Peyer's patch (tissue), 4 donors: Measurements from ENCODE around the gene HIVEP2.

ENCODE experiments used
- CTCF ChIP-seq, 6 experiments: fragments of 450-650 bp in 4 of 6; fragments of 200-600 bp in 2 of 6; sonication (generic) in 1 of 6; IDR thresholded peaks; one replicate each; pipeline ENCODE4 v1.5.1; 2017 to 2019; ENCODE audit warnings: antibody characterized with exemption in 6 of 6, mild to moderate bottlenecking in 3 of 6, moderate library complexity in 1 of 6
- POLR2A ChIP-seq, 2 donors: fragments of 450-650 bp; IDR thresholded peaks; one replicate each; pipeline ENCODE4 v1.5.1; 2017; ENCODE audit warnings: antibody characterized with exemption in 2 of 2, mild to moderate bottlenecking in 2 of 2, moderate library complexity in 2 of 2

- no peak for TF ChIP-seq CTCF (IDR thresholded peaks at IDR 0.05)
- TF ChIP-seq POLR2A (IDR thresholded peaks at IDR 0.05), result no peak
Observed at GRCh38 chr6:142950291-142950690, 5.3 kb upstream of the HIVEP2 start.
